HG03442 (cell line): ENCODE data around the gene ARL3.
A peak's percentile ranks its signal among the peaks of the same experiment; 100 is the strongest.
"Not testable (repeated sequence)": the region's sequence is repeated elsewhere in the genome, so short reads cannot be mapped to it uniquely, and the experiment has no call there.

Source experiments
- ATAC-seq: cut with Tn5 transposase; IDR thresholded peaks from one replicate; pipeline ENCODE4 v1.9.1; 2021; ENCODE audit warnings: mild to moderate bottlenecking, moderate library complexity; ENCODE audit not compliant: unreplicated experiment

Gene ARL3

GRCh38 chr10:102713814-102714620 lies at the start of gene ARL3:
ARL3 (minus strand) TSS chr10:102714397; CDS start chr10:102714275, 122 bp downstream.
- peak; percentile 80 for ATAC-seq

DNA sequence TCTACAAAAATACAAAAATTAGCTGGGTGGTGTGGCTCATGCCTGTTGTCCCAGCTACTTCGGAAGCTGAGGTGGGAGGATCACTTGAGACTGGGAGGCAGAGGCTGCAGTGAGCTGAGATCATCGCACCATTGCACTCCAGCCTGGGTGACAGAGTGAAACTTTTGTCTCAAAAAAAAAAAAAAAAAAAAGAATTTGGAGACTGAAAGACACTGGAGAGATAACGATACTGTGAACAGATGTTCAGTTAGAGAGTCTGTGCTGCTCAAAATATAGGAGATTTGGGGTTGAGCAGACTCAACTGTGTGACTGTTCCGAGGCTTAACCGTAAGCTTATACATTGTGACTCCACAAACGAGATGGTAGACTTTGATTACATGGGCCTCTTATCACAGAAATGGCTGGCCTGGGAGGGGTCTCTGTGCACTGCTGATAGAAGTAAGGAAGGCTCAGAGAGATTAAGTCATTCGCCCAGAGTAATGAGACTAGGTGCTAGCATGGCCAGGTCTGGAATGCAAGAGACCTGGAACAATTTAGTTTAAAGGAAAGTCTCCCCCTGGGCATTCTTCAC lies 48.9 kb upstream of the ARL3 start:
- ATAC-seq: no peak

DNA sequence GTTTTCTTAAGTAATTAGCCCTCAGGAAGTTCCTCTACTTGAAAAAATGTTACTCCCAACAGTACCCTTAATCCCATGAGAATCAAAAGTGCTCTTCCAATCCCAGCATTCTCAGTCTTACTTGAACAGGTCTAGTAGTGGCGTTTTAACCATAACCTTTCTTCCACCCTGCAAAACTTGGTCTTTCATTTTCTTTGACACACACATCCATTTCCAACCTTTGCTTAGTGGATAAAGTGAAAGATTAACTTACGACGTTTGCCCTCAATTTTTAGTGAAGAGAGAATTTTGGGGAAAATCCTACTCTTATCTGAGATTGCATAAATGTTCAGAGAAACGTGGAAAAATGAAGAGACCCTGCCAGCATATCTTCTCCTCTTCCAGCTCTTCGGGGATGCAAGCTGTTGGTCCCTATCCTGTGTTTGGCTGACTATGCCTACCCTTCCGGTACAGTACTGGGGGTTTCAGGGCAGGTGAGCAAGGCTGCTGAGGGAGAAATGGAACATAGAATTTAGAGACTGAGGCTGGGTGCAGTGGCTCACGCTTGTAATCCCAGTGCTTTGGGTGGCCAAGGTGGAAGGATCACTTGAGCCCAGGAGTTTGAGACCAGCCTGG lies 48.3 kb upstream of the ARL3 start:
- ATAC-seq: no peak

DNA sequence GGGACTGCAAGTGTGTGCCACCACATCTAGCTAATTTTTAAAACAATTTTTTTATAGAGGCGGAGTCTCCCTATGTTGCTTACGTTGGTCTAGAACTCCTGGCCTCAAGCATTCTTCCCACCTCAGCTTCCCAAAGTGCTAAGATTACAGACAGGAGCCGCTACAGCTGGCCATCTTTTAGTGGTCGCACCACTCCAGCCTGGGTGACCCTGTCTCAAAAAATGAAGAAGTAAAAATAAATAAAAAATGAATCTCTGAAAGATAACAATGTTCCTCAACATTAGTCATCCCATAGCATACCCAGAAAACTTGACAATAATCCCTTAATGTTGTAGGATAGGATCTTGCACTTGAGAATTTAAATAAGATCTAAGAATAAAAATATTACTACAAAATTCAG lies 47.8 kb upstream of the ARL3 start:
- no peak for ATAC-seq

DNA sequence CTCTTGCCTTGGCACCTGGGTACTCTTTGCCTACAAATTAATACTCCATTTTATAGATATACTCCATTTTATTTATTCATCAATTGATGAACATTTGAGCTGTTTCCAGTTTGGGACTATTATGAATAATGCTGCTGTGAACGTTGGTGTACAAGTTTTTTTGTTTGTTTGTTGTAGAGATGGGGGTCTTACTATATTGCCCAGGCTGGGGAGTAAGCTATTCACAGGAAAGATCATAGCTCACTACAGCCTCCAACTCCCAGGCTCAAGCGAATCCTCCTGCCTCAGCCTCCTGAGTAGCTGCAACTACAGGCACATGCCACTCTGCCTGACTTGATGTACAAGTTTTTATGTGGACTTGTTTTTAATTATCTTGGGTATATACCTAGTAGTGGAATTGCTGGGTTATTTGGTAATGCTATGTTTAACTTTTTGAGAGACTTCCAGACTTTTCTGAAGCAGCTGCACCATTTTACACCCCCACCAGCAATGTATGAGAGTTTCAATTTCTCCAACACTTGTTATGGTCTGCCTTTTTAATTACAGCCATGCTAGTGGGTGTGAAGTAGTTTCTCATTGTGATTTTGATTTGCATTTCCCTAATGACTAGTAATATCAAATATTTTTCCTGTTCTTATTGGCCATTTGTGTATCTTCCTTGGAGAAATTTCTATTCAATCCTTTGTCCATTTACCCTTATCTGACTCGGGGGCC lies 45.5 kb upstream of the ARL3 start:
- no peak for ATAC-seq

DNA sequence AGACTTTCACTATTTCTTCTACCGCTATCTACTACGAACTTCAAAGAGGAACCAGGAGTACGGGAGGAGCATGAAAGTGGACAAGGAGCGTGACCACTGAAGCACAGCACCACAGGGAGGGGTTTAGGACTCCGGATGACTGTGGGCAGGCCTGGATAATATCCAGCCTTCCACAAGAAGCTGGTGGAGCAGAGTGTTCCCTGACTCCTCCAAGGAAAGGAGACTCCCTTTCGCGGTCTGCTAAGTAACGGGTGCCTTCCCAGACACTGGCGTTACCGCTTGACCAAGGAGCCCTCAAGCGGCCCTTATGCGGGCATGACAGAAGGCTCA lies 44.7 kb upstream of the ARL3 start:
- not testable (repeated sequence) for ATAC-seq

DNA sequence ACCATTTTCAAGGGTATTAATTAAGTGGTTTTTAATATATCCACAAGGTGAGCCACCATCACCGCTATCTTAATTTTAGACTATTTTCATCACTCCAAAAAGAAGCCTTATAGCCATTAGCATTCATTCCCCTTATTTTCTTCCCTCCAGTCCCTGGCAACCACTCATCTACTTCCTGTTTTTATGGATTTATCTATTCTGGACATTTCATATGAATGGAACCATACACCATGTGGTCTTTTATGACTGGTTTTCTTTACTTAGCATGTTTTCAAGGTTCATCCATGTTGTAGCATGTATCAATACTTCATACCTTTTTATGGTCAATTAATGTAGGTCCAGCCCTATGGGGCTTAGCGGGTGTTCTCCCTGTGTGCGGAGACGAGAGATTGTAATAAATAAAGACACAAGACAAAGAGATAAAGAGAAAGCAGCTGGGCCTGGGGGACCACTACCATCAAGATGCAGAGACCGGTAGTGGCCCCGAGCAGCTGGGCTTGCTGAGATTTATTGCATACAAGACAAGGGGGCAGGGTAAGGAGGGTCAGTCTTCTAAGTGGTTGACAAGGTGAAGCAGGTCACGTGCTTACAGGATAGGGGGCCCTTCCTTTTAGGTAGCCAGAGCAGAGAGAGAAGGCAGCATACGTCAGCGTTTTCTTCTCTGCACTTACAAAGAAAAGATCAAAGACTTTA lies 44.2 kb upstream of the ARL3 start:
- no peak for ATAC-seq

DNA sequence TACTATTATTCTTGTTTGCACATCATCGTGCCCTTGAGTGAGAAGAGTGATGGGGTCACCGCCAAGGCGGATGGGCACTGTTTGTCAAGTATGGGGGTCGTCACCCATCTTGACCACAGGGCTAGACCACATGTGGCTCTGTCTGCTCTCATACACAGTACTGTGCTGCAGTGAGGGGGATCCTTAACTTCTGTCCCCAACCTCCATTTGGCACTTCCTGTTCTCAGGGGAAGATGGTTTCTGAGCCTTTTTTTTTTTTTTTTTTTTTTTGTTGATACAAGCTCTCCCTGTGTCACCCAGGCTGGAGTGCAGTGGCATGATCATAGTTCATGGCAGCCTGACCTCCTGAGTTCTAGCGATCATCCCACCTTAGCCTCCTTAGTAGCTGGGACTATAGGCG lies 43.1 kb upstream of the ARL3 start:
- no peak for ATAC-seq

- no peak for ATAC-seq
These were observed 39.5 kb upstream of the ARL3 start for GRCh38 chr10:102753718-102754117.

- no peak for ATAC-seq
These were observed 38.9 kb upstream of the ARL3 start for GRCh38 chr10:102752934-102753664.

GRCh38 chr10:102752266-102752930 lies 38.2 kb upstream of the ARL3 start:
- ATAC-seq: no peak

DNA sequence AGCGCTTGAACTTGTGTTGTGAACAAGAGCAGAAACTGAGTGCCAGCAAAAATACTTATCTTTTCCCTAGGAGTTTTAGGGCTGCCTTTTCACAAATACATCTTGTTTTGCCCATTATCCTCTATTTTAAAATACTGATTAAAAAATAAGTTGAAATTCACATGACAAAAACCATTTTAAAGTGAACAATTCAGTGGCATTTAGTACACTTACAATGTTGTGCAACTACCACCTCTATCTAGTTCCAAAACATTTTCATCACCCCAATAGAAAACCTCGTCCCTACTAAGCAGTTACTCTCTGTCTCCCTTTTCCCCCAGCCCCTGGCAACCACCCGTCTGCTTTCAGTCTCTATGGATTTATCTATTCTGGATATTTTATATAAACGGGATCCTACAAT lies 31.0 kb upstream of the ARL3 start:
- ATAC-seq: no peak

DNA sequence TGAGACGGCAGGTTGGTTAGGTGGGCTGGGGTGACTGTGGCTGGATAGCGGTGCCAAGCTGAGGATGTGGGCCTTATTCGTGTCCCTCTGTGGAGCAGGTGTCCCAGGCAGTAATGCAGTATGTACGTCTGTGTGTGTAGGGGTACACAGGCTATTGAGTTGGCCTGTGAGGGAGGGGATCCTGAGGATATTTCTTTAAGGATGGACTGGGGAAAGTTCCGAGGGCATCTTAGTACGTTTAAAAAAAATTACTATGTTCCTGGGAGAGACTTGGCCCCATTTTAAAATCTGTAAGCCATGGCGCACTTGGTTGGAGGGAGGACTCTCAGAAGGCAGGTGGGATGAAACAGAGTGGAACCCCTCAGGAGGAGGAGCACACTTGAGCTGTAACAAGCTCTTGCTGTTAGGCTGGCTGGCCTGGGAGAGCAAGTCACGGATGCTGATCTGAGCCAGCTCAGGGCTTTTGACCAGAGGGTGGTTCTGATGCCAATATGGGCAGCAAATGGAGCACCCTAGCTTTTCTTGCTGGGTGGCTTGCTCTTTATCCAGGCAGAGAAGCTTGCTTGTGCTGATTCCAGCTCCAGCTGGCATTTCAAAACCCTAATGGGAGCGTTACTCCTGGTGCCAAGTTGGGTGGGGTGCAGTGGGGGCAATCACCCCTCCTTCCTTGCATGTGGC lies 30.3 kb upstream of the ARL3 start:
- ATAC-seq: no peak

DNA sequence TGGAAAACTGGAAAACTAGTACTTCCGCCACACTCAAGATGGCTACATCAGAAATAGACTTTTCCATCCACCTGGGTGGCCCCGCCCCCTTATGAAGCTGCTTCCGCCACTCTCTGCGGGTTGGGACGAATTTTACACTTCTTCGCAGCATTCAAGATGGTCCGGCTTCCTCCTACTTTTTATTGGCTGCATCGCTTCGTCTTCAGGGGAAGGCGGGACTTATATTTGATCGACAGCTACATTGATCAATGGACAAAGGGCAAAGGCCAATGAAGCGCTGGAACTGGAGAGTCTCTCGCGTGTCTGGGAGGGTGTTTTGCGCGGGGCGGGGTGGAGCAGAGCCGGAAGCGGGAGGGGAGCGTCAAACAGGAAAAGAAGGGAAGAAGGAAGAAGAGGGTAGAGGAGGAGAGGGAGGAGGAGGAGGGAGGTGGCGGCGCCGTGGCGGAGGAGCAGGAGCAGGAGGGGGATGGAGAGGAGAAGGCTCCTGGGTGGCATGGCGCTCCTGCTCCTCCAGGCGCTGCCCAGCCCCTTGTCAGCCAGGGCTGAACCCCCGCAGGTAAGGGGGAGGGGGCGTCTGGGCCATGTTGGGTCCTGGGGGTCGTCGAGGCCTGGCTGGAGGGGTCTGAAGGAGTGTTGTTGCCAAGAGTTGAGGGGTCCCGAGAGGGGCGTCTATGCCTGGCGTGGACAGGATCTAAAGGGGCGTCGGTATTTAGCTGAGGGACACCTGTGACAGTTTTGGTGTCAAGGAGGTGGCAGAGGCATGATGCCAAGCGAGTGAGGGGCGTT lies 29.6 kb upstream of the ARL3 start, which contains the start of gene WBP1L:
TSS of gene WBP1L (plus strand) at position 361 of the 786 bp plus-strand sequence. CDS start at position 467, 106 bp downstream.
- peak; percentile 97 for ATAC-seq

DNA sequence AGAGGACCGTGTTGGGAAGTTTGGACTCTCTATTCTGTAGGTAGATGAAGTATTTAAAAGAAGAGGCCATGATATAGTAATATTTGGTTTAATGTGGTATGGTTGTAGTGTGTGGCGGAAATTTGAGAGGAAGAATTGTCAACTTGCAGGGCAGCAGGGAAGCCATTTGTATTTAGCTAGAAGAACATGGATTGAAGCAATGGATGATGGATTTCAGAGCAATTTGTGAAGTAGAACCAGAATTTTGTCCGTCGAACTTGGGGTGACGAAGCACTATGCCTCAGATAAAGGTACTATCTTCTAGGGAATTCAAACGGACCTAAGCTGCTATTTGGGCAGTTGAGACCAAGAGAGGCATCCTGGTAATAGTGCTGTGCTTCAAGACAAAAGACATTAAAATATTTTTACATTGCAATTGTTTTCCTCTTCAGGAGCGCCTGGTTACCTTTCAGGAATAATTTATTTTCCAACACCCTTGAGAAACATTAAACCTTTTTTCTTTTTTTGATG lies 28.9 kb upstream of the ARL3 start:
- no peak for ATAC-seq

DNA sequence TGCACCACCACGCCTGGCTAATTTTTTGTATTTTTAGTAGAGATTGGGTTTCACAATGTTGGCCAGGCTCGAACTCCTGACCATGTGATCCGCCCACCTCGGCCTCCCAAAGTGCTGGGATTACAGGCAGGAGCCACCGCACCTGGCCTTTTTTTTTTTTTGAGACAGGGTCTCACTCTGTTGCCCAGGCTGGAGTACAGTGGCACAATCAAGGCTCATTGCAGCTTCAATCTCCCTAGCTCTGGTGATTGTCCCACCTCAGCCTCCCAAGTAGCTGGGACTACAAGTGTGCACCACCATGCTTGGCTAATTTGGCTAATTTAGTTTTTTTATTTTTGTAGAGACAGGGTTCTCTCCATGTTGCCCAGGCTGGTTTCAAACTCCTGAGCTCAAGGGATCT lies 28.1 kb upstream of the ARL3 start:
- ATAC-seq: not testable (repeated sequence)

GRCh38 chr10:102741726-102742237 lies 27.6 kb upstream of the ARL3 start:
- no peak for ATAC-seq

- ATAC-seq: no peak
These were observed 26.0 kb upstream of the ARL3 start for GRCh38 chr10:102740229-102740628.
